NCI-H2029 treated with DMSO at 0.1 percent for 48 hours (cell line): ENCODE results near the gene C14orf93.

ENCODE experiments used
- DNase-seq: peaks from one replicate; lab custom pipeline; 2025; lab: John Stamatoyannopoulos, UW

Gene C14orf93

GRCh38 chr14:23045419-23046357 lies 35.7 kb upstream of the C14orf93 start:
- DNase-seq, result no peak

- no peak for DNase-seq
These were observed 34.9 kb upstream of the C14orf93 start for GRCh38 chr14:23044840-23045239.

- DNase-seq, result no peak
These were observed 33.8 kb upstream of the C14orf93 start for GRCh38 chr14:23043754-23044153.

GRCh38 chr14:23043145-23043544 lies 33.2 kb upstream of the C14orf93 start:
- DNase-seq, result no peak

GRCh38 chr14:23042162-23042965 lies 32.4 kb upstream of the C14orf93 start, which contains the start of gene PSMB11:
PSMB11 (plus strand) TSS chr14:23042212; CDS start chr14:23042226, 14 bp downstream.
- no peak for DNase-seq

- no peak for DNase-seq
These were observed 31.8 kb upstream of the C14orf93 start for GRCh38 chr14:23041729-23042128.

- no peak for DNase-seq
These were observed 30.2 kb upstream of the C14orf93 start for GRCh38 chr14:23040100-23040499.

GRCh38 chr14:23035303-23036144 lies 25.6 kb upstream of the C14orf93 start:
- no peak for DNase-seq

- no peak for DNase-seq
These were observed 24.8 kb upstream of the C14orf93 start, which contains the start of gene PSMB5 for GRCh38 chr14:23034498-23035302. PSMB5 (minus strand) TSS chr14:23034900; CDS start chr14:23034881, 19 bp downstream.

- no peak for DNase-seq
These were observed 24.0 kb upstream of the C14orf93 start for GRCh38 chr14:23033801-23034497.

GRCh38 chr14:23033251-23033727 lies 23.3 kb upstream of the C14orf93 start:
- no peak for DNase-seq

- no peak for DNase-seq
These were observed 21.0 kb upstream of the C14orf93 start for GRCh38 chr14:23030936-23031335.

GRCh38 chr14:23028799-23029198 lies 18.9 kb upstream of the C14orf93 start:
- no peak for DNase-seq

GRCh38 chr14:23025151-23025814 lies 15.3 kb upstream of the C14orf93 start:
- no peak for DNase-seq

GRCh38 chr14:23024612-23025075 lies 14.7 kb upstream of the C14orf93 start:
- no peak for DNase-seq

- no peak for DNase-seq
These were observed 13.8 kb upstream of the C14orf93 start for GRCh38 chr14:23023795-23024152.

GRCh38 chr14:23023022-23023794 lies 13.3 kb upstream of the C14orf93 start:
- no peak for DNase-seq

- DNase-seq, result no peak
These were observed 12.0 kb upstream of the C14orf93 start for GRCh38 chr14:23021889-23022442.
